GM23338 (cell line): Measurements from ENCODE around the gene HPGD. TPM values are rescaled to one million over a fixed set of nuclear protein-coding genes. Genes with fewer than 3 reads are reported as not detected.

Source experiments
- ATAC-seq: fragments of 200-7000 bp; cut with Tn5 transposase; 3 replicates; pipeline ENCODE4 v1.9.1; 2020
- DNase-seq: peaks from one replicate; pipeline ENCODE4 v3.0.0-alpha.2; 2015; ENCODE audit warnings: low spot score
- H2AFZ ChIP-seq: fragments of 200-600 bp; sonication (generic); 2 replicates; pipeline ENCODE4 v1.8.0; 2016; ENCODE audit warnings: antibody characterized with exemption, mild to moderate bottlenecking, moderate library complexity
- H3F3A ChIP-seq: fragments of 200-600 bp; sonication (generic); replicated peaks from 2 replicates; pipeline ENCODE4 v1.8.0; 2017; ENCODE audit warnings: antibody characterized with exemption, mixed run types, low read depth
- H3K27ac ChIP-seq: fragments of 200-600 bp; sonication (generic); 2 replicates; pipeline ENCODE4 v1.6.1; 2016; ENCODE audit warnings: low read depth
- H3K27me3 ChIP-seq: fragments of 200-600 bp; sonication (generic); 2 replicates; pipeline ENCODE4 v1.8.0; 2016; ENCODE audit warnings: mild to moderate bottlenecking, mixed run types, moderate library complexity; ENCODE audit not compliant: insufficient read depth
- H3K36me3 ChIP-seq: fragments of 200-600 bp; sonication (generic); 2 replicates; pipeline ENCODE4 v1.8.0; 2016; ENCODE audit warnings: mild to moderate bottlenecking; ENCODE audit not compliant: insufficient read depth
- H3K4me1 ChIP-seq: fragments of 200-600 bp; sonication (generic); 2 replicates; pipeline ENCODE4 v1.8.0; 2016; ENCODE audit warnings: mild to moderate bottlenecking, moderate library complexity; ENCODE audit not compliant: insufficient read depth
- H3K4me2 ChIP-seq: fragments of 200-600 bp; sonication (generic); 2 replicates; pipeline ENCODE4 v1.7.1; 2017; ENCODE audit warnings: mixed run types
- H3K4me3 ChIP-seq: fragments of 200-600 bp; sonication (generic); 2 replicates; pipeline ENCODE4 v1.6.1; 2016; ENCODE audit warnings: mixed run types
- H3K79me2 ChIP-seq: fragments of 200-600 bp; sonication (generic); replicated peaks from 2 replicates; pipeline ENCODE4 v1.8.0; 2017; ENCODE audit warnings: mild to moderate bottlenecking; ENCODE audit not compliant: insufficient read depth
- H3K9me2 ChIP-seq: fragments of 200-600 bp; sonication (generic); 2 replicates; pipeline ENCODE4 v1.8.0; 2017; ENCODE audit not compliant: insufficient read depth
- H4K20me1 ChIP-seq: fragments of 200-600 bp; sonication (generic); replicated peaks from 2 replicates; pipeline ENCODE4 v1.8.0; 2017; ENCODE audit warnings: mild to moderate bottlenecking; ENCODE audit not compliant: insufficient read depth
- H3K27ac Mint-ChIP-seq: 2 replicates; pipeline ENCODE4 v1.8.0; 2020; ENCODE audit warnings: inconsistent platforms, mild to moderate bottlenecking, moderate library complexity, mixed read lengths
- H3K27me3 Mint-ChIP-seq: 3 replicates; pipeline ENCODE4 v1.8.0; 2022; ENCODE audit warnings: low read depth, mild to moderate bottlenecking, moderate library complexity, mixed read lengths, inconsistent platforms; ENCODE audit not compliant: insufficient read depth, poor library complexity
- H3K36me3 Mint-ChIP-seq: 3 replicates; pipeline ENCODE4 v1.8.0; 2021; ENCODE audit warnings: low read depth, mild to moderate bottlenecking, inconsistent platforms, moderate library complexity, mixed read lengths
- H3K4me1 Mint-ChIP-seq: 3 replicates; pipeline ENCODE4 v1.8.0; 2020; ENCODE audit warnings: mild to moderate bottlenecking, inconsistent platforms, mixed read lengths
- H3K4me3 Mint-ChIP-seq: 3 replicates; pipeline ENCODE4 v1.8.0; 2021; ENCODE audit warnings: moderate library complexity, mild to moderate bottlenecking, inconsistent platforms, mixed read lengths
- H3K9me3 Mint-ChIP-seq: 3 replicates; pipeline ENCODE4 v1.8.0; 2020; ENCODE audit warnings: moderate library complexity, mild to moderate bottlenecking, inconsistent platforms, mixed read lengths
- CREB1 ChIP-seq: fragments of 250-450 bp; sonication (Bioruptor Pico); IDR thresholded peaks from 2 replicates; pipeline ENCODE4 v1.5.0; 2020; ENCODE audit warnings: low read depth, mild to moderate bottlenecking, moderate library complexity
- EZH2 ChIP-seq: fragments of 200-600 bp; sonication (generic); IDR thresholded peaks from one replicate; pipeline ENCODE4 v1.8.0; 2017; ENCODE audit warnings: antibody characterized with exemption, mild to moderate bottlenecking, low read depth; ENCODE audit not compliant: unreplicated experiment
- EZH2phosphoT487 ChIP-seq: fragments of 200-600 bp; sonication (generic); IDR thresholded peaks from one replicate; pipeline ENCODE4 v1.8.1; 2018; ENCODE audit warnings: antibody characterized with exemption; ENCODE audit not compliant: unreplicated experiment
- NANOG ChIP-seq: IDR thresholded peaks from 2 replicates; pipeline ENCODE4 v1.6.1; 2016; ENCODE audit warnings: antibody characterized with exemption, borderline replicate concordance
- POLR2AphosphoS5 ChIP-seq: IDR thresholded peaks from 2 replicates; pipeline ENCODE4 v1.6.1; 2016; ENCODE audit warnings: antibody characterized with exemption, low read depth
- ZNF114 ChIP-seq: fragments of 250-450 bp; sonication (Bioruptor Pico); IDR thresholded peaks from 2 replicates; pipeline ENCODE4 v1.5.0; 2020; ENCODE audit warnings: mild to moderate bottlenecking, moderate library complexity
- ZNF331 ChIP-seq: fragments of 250-450 bp; sonication (Bioruptor Pico); IDR thresholded peaks from 2 replicates; pipeline ENCODE4 v1.5.0; 2020; ENCODE audit warnings: low read depth, mild to moderate bottlenecking, moderate library complexity
- polyA plus RNA-seq: library from polyadenylated mRNA; unstranded; fragments of >200 nt; fragmentation: Nextera tagmentation; extraction: Ambion mirVana; gene quantifications from 2 replicates; pipeline ENCODE4 v1.2.1, GENCODE V29; 2016
- total RNA-seq: library from RNA; depleted of rRNA; stranded (reverse); fragments of >200 nt; shearing (Covaris generic); gene quantifications from 2 replicates; pipeline ENCODE4 v1.2.3, GENCODE V29; 2014
- TF ChIP-seq, protein P1 (sequence below): fragments of 250-450 bp; sonication (Bioruptor Pico); IDR thresholded peaks from 2 replicates; pipeline ENCODE4 v1.5.0; 2020; ENCODE audit warnings: mild to moderate bottlenecking, moderate library complexity
- TF ChIP-seq, protein P2 (sequence below), 2 experiments: fragments of 200-600 bp in 1 of 2; sonication (generic) in 1 of 2; conservative IDR thresholded peaks; 2 replicates each; pipeline versions ENCODE4 v1.5.1 to v1.6.1; 2016 to 2017; ENCODE audit warnings: antibody characterized with exemption in 2 of 2, low read depth in 2 of 2, mild to moderate bottlenecking in 2 of 2, moderate library complexity in 1 of 2
- TF ChIP-seq, protein P3 (sequence below): IDR thresholded peaks from 2 replicates; pipeline ENCODE4 v1.6.1; 2016; ENCODE audit warnings: antibody characterized with exemption

Gene HPGD
- total and polyA plus RNA-seq, 2 experiments from 2014 or later: 5.6 to 9.1 TPM

DNA sequence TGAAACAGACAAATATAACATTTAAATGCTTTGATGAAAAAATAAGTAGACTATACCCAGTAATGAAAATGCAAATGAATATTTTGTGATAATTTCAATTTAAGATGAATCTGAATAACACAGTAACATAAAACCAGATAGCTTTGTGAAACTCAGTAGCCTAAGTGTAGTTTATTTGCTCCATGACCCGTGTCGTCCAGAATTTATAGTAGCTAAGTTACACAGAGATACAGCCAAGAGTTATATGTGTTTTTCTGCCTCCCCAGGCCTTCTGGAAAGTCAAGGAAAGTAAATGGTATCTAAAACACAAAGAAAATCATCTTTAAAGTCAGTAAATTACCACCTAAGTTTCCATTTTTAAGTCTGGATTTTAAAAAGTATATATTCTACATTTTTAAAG is 26.7 kb downstream of the HPGD start (continued):
- TF ChIP-seq, protein P1, sequence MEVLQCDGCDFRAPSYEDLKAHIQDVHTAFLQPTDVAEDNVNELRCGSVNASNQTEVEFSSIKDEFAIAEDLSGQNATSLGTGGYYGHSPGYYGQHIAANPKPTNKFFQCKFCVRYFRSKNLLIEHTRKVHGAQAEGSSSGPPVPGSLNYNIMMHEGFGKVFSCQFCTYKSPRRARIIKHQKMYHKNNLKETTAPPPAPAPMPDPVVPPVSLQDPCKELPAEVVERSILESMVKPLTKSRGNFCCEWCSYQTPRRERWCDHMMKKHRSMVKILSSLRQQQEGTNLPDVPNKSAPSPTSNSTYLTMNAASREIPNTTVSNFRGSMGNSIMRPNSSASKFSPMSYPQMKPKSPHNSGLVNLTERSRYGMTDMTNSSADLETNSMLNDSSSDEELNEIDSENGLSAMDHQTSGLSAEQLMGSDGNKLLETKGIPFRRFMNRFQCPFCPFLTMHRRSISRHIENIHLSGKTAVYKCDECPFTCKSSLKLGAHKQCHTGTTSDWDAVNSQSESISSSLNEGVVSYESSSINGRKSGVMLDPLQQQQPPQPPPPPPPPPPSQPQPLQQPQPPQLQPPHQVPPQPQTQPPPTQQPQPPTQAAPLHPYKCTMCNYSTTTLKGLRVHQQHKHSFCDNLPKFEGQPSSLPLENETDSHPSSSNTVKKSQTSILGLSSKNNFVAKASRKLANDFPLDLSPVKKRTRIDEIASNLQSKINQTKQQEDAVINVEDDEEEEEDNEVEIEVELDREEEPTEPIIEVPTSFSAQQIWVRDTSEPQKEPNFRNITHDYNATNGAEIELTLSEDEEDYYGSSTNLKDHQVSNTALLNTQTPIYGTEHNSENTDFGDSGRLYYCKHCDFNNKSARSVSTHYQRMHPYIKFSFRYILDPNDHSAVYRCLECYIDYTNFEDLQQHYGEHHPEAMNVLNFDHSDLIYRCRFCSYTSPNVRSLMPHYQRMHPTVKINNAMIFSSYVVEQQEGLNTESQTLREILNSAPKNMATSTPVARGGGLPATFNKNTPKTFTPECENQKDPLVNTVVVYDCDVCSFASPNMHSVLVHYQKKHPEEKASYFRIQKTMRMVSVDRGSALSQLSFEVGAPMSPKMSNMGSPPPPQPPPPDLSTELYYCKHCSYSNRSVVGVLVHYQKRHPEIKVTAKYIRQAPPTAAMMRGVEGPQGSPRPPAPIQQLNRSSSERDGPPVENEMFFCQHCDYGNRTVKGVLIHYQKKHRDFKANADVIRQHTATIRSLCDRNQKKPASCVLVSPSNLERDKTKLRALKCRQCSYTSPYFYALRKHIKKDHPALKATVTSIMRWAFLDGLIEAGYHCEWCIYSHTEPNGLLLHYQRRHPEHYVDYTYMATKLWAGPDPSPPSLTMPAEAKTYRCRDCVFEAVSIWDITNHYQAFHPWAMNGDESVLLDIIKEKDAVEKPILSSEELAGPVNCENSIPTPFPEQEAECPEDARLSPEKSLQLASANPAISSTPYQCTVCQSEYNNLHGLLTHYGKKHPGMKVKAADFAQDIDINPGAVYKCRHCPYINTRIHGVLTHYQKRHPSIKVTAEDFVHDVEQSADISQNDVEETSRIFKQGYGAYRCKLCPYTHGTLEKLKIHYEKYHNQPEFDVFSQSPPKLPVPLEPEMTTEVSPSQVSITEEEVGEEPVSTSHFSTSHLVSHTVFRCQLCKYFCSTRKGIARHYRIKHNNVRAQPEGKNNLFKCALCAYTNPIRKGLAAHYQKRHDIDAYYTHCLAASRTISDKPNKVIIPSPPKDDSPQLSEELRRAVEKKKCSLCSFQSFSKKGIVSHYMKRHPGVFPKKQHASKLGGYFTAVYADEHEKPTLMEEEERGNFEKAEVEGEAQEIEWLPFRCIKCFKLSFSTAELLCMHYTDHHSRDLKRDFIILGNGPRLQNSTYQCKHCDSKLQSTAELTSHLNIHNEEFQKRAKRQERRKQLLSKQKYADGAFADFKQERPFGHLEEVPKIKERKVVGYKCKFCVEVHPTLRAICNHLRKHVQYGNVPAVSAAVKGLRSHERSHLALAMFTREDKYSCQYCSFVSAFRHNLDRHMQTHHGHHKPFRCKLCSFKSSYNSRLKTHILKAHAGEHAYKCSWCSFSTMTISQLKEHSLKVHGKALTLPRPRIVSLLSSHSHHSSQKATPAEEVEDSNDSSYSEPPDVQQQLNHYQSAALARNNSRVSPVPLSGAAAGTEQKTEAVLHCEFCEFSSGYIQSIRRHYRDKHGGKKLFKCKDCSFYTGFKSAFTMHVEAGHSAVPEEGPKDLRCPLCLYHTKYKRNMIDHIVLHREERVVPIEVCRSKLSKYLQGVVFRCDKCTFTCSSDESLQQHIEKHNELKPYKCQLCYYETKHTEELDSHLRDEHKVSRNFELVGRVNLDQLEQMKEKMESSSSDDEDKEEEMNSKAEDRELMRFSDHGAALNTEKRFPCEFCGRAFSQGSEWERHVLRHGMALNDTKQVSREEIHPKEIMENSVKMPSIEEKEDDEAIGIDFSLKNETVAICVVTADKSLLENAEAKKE (CRISPR knock-in tag): no peak
- no peak for TF ChIP-seq ZNF114

DNA sequence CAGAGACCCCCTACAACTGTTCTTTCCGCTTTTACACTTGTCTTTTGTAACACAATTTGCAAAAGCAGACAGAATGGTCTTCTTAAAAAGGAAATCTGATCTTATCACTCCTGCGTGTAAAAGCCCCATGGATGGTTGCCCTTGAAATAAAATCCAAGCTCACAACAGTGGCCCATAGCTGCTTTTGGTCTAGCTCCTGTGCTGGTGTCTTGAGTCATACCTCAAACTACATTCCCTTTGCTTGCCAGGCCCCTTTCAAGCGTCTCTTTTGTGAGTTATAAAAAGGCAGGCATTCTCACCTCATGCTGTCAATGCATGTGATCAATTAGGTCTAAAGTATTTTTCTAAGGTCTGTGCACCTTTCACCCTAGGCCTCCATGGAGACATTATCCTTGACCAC is 27.6 kb downstream of the HPGD start:
- Mint-ChIP-seq H3K9me3 (no peaks in the 10 kb centered on the region), H3K36me3 (no peaks in the 10 kb centered on the region), H3K27ac (peak overlapping the region; percentile 45; the same call in 1 of the 2 replicates), H3K4me1 (peaks cover 7% of the 10 kb centered on the region; the same call in 2 of the 3 replicates), H3K27me3 (peaks cover 3% of the 10 kb centered on the region), H3K4me3 (no peak overlapping the region)
- Histone ChIP-seq H2AFZ (peak overlapping the region; percentile 34; the same call in 1 of the 2 replicates), H3K4me2 (no peak overlapping the region), H3K27ac (no peak overlapping the region), H3K4me1 (0 out of 2 replicates have a peak, but pooled peaks cover 4% of the 10 kb centered on the region), H3K36me3 (no peaks in the 10 kb centered on the region), H4K20me1 (no peaks in the 10 kb centered on the region), H3K4me3 (no peak overlapping the region), H3K79me2 (no peaks in the 10 kb centered on the region), H3K27me3 (no peaks in the 10 kb centered on the region), H3K9me2 (no peaks in the 10 kb centered on the region), H3F3A (no peaks in the 10 kb centered on the region)
- ATAC-seq (no peak), DNase-seq (no peak)
- TF ChIP-seq, protein P2, sequence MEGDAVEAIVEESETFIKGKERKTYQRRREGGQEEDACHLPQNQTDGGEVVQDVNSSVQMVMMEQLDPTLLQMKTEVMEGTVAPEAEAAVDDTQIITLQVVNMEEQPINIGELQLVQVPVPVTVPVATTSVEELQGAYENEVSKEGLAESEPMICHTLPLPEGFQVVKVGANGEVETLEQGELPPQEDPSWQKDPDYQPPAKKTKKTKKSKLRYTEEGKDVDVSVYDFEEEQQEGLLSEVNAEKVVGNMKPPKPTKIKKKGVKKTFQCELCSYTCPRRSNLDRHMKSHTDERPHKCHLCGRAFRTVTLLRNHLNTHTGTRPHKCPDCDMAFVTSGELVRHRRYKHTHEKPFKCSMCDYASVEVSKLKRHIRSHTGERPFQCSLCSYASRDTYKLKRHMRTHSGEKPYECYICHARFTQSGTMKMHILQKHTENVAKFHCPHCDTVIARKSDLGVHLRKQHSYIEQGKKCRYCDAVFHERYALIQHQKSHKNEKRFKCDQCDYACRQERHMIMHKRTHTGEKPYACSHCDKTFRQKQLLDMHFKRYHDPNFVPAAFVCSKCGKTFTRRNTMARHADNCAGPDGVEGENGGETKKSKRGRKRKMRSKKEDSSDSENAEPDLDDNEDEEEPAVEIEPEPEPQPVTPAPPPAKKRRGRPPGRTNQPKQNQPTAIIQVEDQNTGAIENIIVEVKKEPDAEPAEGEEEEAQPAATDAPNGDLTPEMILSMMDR (conservative IDR thresholded peaks at IDR 0.05; ENCODE audit: low read depth in 2 of 2): no peak
- no peak for TF ChIP-seq ZNF331 (CRISPR knock-in tag)
- TF ChIP-seq NANOG: no peak
- no peak for TF ChIP-seq CREB1
- no peak for TF ChIP-seq EZH2
- no peak for TF ChIP-seq EZH2phosphoT487
- TF ChIP-seq POLR2AphosphoS5: no peak
- no peak for TF ChIP-seq ZNF114
- TF ChIP-seq, protein P3, sequence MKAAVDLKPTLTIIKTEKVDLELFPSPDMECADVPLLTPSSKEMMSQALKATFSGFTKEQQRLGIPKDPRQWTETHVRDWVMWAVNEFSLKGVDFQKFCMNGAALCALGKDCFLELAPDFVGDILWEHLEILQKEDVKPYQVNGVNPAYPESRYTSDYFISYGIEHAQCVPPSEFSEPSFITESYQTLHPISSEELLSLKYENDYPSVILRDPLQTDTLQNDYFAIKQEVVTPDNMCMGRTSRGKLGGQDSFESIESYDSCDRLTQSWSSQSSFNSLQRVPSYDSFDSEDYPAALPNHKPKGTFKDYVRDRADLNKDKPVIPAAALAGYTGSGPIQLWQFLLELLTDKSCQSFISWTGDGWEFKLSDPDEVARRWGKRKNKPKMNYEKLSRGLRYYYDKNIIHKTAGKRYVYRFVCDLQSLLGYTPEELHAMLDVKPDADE: no peak
